Fibroblast of villous mesenchyme (primary cell): ENCODE results near the gene SCEL. TPM values are rescaled to one million over a fixed set of nuclear protein-coding genes. Genes with fewer than 3 reads are reported as not detected.

Source experiments
- DNase-seq: peaks from one replicate; pipeline ENCODE4 v3.0.0-alpha.2; 2010; ENCODE audit warnings: low read depth
- H3K4me3 ChIP-seq: 2 replicates; pipeline ENCODE4 v1.5.1; 2011; ENCODE audit warnings: low read depth, mild to moderate bottlenecking, low read length
- CTCF ChIP-seq: IDR thresholded peaks from 2 replicates; pipeline ENCODE4 v1.5.1; 2012; ENCODE audit warnings: low read depth, mild to moderate bottlenecking, low read length; ENCODE audit not compliant: insufficient read depth
- total RNA-seq: library from RNA; depleted of rRNA; stranded (reverse); fragments of >200 nt; gene quantifications from 2 replicates; pipeline ENCODE4 v1.2.3, GENCODE V29; 2012

The SCEL gene
- total RNA-seq, 1 donor = not detected

DNA sequence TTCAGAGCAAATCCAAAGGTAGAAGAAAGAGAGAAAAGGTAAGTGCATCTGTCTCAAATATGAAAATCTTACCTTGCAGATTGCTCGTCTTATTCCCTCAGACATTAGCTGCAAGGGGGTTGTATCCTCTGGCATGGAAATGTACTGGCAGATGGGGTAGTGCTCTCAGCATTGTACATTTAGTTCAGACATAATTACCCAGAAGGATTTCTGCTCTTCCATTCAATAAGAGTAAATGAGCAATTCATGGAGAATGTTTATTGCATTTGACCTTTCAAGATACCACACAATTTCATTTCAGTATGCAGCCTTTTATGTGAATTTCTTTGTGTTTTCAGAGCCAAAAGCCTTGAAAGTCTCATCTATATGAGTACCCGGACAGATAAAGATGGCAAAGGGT, 63.8 kb downstream of the SCEL start:
- DNase-seq = no peak
- TF ChIP-seq CTCF = no peak
- H3K4me3 ChIP-seq = no peak overlapping the region

DNA sequence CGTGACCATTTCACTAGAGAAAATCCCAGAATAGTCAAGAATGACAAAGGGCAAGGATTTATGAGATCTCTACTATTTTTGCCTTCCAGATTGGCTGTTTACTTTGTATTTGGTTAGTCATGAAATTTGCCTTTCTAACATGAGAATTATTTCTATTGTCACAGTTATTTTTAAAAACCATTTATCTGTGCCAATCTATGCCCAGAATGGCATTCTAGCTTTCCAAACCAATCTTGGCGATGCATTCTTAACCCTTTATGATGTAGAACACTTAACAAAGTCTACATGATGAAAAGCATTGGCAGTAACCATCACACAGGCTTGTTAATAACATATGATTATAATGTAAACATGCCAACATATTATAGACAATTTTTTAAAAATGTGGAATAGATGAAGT, 65.2 kb downstream of the SCEL start:
- DNase-seq = no peak
- no peak overlapping the region for H3K4me3 ChIP-seq
- TF ChIP-seq CTCF = no peak

DNA sequence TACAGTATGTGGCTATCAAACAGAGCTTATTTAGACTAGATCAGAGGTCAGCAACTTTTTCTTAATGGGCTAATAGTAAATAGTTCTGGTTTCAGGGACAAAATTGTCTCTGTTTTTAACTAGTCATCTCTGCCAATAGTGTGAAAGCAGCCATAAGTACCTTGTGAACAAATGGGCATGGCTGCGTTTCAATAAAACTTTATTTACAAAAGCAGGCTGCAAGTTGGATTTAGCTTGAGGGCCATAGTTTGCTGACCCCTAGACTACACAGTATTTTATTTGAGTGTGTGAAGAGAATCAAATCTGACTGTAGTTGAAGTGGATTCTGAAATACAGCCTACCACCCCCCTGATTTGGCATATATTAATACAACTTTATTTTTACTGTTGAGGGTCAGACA, 75.6 kb downstream of the SCEL start:
- no peak for DNase-seq
- H3K4me3 ChIP-seq = no peak overlapping the region
- no peak for TF ChIP-seq CTCF

GRCh38 chr13:77616027-77616426, 80.5 kb downstream of the SCEL start:
- no peak for DNase-seq
- no peak for TF ChIP-seq CTCF
- no peak overlapping the region for H3K4me3 ChIP-seq

DNA sequence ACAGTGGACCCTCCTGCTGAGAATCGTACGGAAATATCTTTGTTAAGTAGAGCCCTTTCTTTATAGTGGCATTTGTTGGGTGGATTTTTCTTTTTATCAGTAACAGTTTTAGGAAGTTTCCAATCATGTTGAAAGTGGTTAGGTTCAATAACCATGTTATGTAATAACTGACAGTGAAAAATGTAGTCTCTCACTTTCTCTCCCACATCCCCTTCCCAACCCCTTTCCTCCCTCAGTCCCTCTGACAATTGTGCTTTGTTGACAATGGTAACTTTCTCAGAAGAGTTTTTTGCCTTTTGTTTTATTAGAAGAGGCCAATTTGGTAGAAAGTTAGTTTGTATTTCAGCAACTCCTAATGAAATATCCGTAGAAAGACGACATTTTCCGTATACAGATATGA, 84.1 kb downstream of the SCEL start:
- no peak for TF ChIP-seq CTCF
- DNase-seq = no peak
- no peak overlapping the region for H3K4me3 ChIP-seq

- H3K4me3 ChIP-seq = no peak overlapping the region
- no peak for TF ChIP-seq CTCF
- DNase-seq = no peak
Measured at GRCh38 chr13:77620138-77620537, 84.6 kb downstream of the SCEL start.

DNA sequence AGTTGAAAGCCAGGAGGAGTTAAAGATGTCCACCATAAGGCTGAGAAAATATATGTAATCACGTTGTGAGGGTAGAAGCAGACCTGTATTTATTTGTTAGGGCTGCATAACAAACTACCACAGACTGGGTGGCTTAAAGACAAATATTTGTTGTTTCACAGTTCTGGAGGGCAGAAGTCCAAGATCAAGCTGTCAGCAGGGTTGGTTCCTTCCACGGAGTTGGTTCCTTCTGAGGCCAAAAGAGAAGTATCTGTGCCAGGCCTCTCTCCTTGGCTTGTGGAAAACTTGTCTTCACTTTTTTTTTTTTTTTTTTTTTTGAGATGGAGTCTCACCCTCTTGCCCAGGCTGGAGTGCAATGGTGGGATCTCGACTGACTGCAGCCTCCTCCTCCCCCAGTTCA, 88.3 kb downstream of the SCEL start:
- H3K4me3 ChIP-seq = no peak overlapping the region

More for the DNA sequence above, 88.3 kb downstream of the SCEL start:
- no peak for DNase-seq
- no peak for TF ChIP-seq CTCF
